ENCODE results near the gene CRYBG2. TPM values are rescaled to one million over a fixed set of nuclear protein-coding genes. Genes with fewer than 3 reads are reported as not detected.

Gene CRYBG2
- total RNA-seq, 1 donor from 2014 or later: 1.1 TPM

- Mint-ChIP-seq H3K4me1 (peaks cover 73% of the 10 kb centered on the region), H3K36me3 (ENCODE audit: low read depth) (peaks cover 63% of the 10 kb centered on the region), H3K4me3 (peak overlapping the region; percentile 96), H3K27ac (peak overlapping the region; percentile 97), H3K9me3 (no peaks in the 10 kb centered on the region), H3K27me3 (no peaks in the 10 kb centered on the region)
- DNase-seq: peak; percentile 81
- intact Hi-C loops (cut with micrococcal nuclease): loop anchor here (5.0 kb wide), 5 partner anchors 112 to 303 kb away; partner anchors contain the start of genes C1orf232, DHDDS, HMGN2 and PDIK1L
Observed at GRCh38 chr1:26278724-26279455, 75.0 kb downstream of the CRYBG2 start.

DNA sequence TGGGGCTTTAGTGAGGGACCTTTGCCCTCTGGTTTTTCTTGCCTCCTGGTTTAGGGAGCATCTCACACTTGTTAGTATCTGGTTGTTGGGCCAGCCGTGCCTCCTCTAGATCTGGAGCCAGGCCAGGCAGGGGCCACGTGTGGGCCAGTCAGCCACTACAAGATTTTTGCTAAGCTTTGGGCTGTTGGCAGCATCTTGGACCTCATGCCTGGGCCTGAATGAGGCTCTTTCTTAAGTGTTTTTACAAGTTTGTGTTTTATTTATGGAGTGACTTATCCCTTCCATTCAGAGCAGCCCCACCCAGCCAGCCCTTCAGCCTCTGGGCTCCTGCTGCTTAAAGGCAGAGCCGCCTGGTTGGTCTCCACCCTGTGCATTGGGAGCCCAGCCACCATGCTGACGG, 75.6 kb downstream of the CRYBG2 start:
- H3K27me3 Mint-ChIP-seq: no peaks in the 10 kb centered on the region
- H3K4me3 Mint-ChIP-seq: peak overlapping the region; percentile 55
- H3K36me3 Mint-ChIP-seq (ENCODE audit: low read depth): peaks cover 59% of the 10 kb centered on the region
- peak overlapping the region; percentile 87 for H3K27ac Mint-ChIP-seq
- H3K9me3 Mint-ChIP-seq: no peaks in the 10 kb centered on the region
- intact Hi-C loops (cut with micrococcal nuclease): loop anchor here (5.0 kb wide), 5 partner anchors 111 to 304 kb away; partner anchors contain the start of genes C1orf232, DHDDS, HMGN2 and PDIK1L
- peak; percentile 58 for DNase-seq
- peaks cover 68% of the 10 kb centered on the region for H3K4me1 Mint-ChIP-seq

DNA sequence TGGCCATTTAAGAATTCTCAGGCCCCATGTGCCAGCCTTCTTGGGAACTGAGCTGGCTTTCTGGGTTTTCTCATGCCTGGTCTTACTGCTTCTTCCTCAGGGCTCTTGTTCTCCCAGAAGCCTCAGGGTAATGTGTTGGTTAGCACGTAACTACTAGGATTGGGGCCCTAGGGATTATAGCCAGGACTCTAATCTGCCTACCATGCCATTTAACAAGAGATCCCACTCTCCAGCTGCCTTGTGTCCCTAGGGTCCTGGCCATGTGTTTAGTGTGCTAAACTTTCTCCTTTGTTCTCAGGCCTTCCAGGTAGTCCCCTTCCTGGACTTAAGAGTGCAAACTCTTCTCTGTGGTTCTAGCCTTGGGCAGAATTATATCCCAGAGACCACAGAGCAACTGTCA, 76.2 kb downstream of the CRYBG2 start:
- intact Hi-C loops (cut with micrococcal nuclease): loop anchor here (5.0 kb wide), 5 partner anchors 110 to 305 kb away; partner anchors contain the start of genes C1orf232, DHDDS, HMGN2 and PDIK1L
- Mint-ChIP-seq H3K27ac (peak overlapping the region; percentile 87), H3K4me3 (peak overlapping the region; percentile 55), H3K9me3 (no peaks in the 10 kb centered on the region), H3K4me1 (peaks cover 63% of the 10 kb centered on the region), H3K36me3 (ENCODE audit: low read depth) (peaks cover 57% of the 10 kb centered on the region), H3K27me3 (no peaks in the 10 kb centered on the region)
- peak; percentile 56 for DNase-seq

DNA sequence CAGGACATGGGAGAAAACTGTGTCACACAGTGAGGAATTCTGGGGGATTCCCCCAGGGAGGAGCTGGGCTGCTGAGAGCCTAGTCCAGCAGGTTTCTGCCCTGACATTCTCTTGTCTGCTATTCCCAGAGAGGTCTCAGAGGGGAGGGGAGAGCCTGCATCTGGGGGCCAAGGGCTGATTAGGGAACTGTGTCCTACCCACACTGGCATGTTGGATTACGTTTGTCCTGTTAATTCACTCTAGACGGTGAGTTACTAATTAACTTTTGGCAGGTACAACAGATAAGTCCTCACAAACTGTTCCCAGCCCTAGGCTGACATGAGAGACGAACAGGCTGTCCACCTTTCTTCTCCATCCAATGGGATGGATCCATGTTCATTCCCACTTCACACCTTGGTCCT, 76.7 kb downstream of the CRYBG2 start:
- Mint-ChIP-seq H3K4me3 (peak overlapping the region; percentile 79), H3K9me3 (no peaks in the 10 kb centered on the region), H3K36me3 (ENCODE audit: low read depth) (peaks cover 54% of the 10 kb centered on the region), H3K4me1 (peaks cover 59% of the 10 kb centered on the region), H3K27me3 (no peaks in the 10 kb centered on the region), H3K27ac (peak overlapping the region; percentile 96)
- intact Hi-C loops (cut with micrococcal nuclease): loop anchor here (5.0 kb wide), 5 partner anchors 110 to 305 kb away; partner anchors contain the start of genes C1orf232, DHDDS, HMGN2 and PDIK1L
- DNase-seq: peak; percentile 56

- H3K4me1 Mint-ChIP-seq: peaks cover 54% of the 10 kb centered on the region
- H3K4me3 Mint-ChIP-seq: peak overlapping the region; percentile 79
- H3K27me3 Mint-ChIP-seq: no peaks in the 10 kb centered on the region
- peaks cover 55% of the 10 kb centered on the region for H3K36me3 Mint-ChIP-seq (ENCODE audit: low read depth)
- H3K9me3 Mint-ChIP-seq: no peaks in the 10 kb centered on the region
- intact Hi-C loops (cut with micrococcal nuclease): loop anchor here (1.0 to 5.0 kb wide), 9 partner anchors 8 to 306 kb away; partner anchors contain the start of genes C1orf232, DHDDS, HMGN2 and PDIK1L
- DNase-seq: no peak
- peak overlapping the region; percentile 96 for H3K27ac Mint-ChIP-seq
Observed at GRCh38 chr1:26276432-26276838, 77.5 kb downstream of the CRYBG2 start.

GRCh38 chr1:26275580-26276431, 78.1 kb downstream of the CRYBG2 start:
- DNase-seq: peak; percentile 93
- no peaks in the 10 kb centered on the region for H3K27me3 Mint-ChIP-seq
- peak overlapping the region; percentile 96 for H3K27ac Mint-ChIP-seq
- intact Hi-C loops (cut with micrococcal nuclease): loop anchor here (1.0 to 5.0 kb wide), 11 partner anchors 8 to 306 kb away; partner anchors contain the start of genes C1orf232, DHDDS, HMGN2 and PDIK1L
- H3K9me3 Mint-ChIP-seq: no peaks in the 10 kb centered on the region
- H3K4me3 Mint-ChIP-seq: peak overlapping the region; percentile 79
- H3K36me3 Mint-ChIP-seq (ENCODE audit: low read depth): peaks cover 52% of the 10 kb centered on the region
- peaks cover 48% of the 10 kb centered on the region for H3K4me1 Mint-ChIP-seq

DNA sequence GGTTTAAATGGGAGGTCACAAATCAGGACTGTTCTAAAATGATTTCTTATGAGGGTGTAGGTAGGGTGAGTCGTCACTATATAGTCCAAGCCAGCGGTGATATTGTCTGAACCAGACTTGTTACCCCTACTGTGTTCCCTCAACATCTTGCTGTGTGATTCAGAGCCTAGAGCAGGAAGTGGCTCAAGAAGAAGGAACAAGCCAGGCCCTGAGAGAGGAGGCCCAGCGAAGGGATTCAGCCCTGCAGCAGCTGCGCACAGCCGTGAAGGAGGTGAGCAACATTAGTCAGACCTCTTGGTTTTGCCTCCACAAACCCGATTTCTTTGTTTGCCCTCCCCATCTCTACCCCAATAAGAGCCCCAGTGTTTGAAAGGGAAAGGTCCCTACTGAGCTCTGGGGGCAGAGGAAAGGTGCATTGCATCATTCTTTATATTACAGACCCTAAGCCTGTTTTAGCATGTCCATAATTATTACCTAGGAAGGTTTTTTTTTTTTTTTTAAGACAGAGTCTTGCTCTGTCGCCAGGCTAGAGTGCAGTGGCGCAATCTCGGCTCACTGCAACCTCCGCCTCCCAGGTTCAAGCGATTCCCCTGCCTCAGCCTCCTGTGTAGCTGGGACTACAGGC, 79.0 kb downstream of the CRYBG2 start:
- Mint-ChIP-seq H3K9me3 (no peaks in the 10 kb centered on the region), H3K27me3 (no peaks in the 10 kb centered on the region), H3K27ac (peak overlapping the region; percentile 96), H3K36me3 (ENCODE audit: low read depth) (peaks cover 52% of the 10 kb centered on the region), H3K4me3 (peak overlapping the region; percentile 27), H3K4me1 (peaks cover 46% of the 10 kb centered on the region)
- intact Hi-C loops (cut with micrococcal nuclease): loop anchor here (1.0 to 5.0 kb wide), 7 partner anchors 46 to 307 kb away; partner anchors contain the start of genes C1orf232, DHDDS, HMGN2 and PDIK1L
- DNase-seq: peak; percentile 57

Other genes starting within 250 kb of the CRYBG2 start
- gene PDIK1L, start 242.3 kb downstream of the CRYBG2 start, total RNA-seq: 15.8 and 18.7 TPM in 2 replicates
- 0.07 and 0.09 TPM in 2 replicates for gene FAM110D, start 195.1 kb downstream of the CRYBG2 start, total RNA-seq
- gene C1orf232, start 185.2 kb downstream of the CRYBG2 start, total RNA-seq: not detected in 2 replicates
- 84.0 and 87.1 TPM in 2 replicates for gene ZNF593, start 184.2 kb downstream of the CRYBG2 start, total RNA-seq
- gene ZNF593OS, start 182.3 kb downstream of the CRYBG2 start, total RNA-seq: not detected in 2 replicates
- gene CNKSR1, start 176.6 kb downstream of the CRYBG2 start, total RNA-seq: 4.0 and 6.2 TPM in 2 replicates
- gene CATSPER4, start 163.5 kb downstream of the CRYBG2 start, total RNA-seq: not detected in 2 replicates
- gene CEP85, start 119.9 kb downstream of the CRYBG2 start, total RNA-seq: 39.3 and 40.8 TPM in 2 replicates
- 463 and 474 TPM in 2 replicates for gene SH3BGRL3, start 74.0 kb downstream of the CRYBG2 start, total RNA-seq
- 17.1 and 19.0 TPM in 2 replicates for gene UBXN11, start 47.5 kb downstream of the CRYBG2 start, total RNA-seq
- 295 and 297 TPM in 2 replicates for gene CD52, start 36.2 kb downstream of the CRYBG2 start, total RNA-seq
- gene ZNF683, start 18.6 kb upstream of the CRYBG2 start, total RNA-seq: not detected in 2 replicates
- not detected in 2 replicates for gene LIN28A, start 56.7 kb upstream of the CRYBG2 start, total RNA-seq
- gene DHDDS, start 78.2 kb upstream of the CRYBG2 start, total RNA-seq: 57.0 and 60.2 TPM in 2 replicates
- gene HMGN2, start 118.3 kb upstream of the CRYBG2 start, total RNA-seq: 528 and 545 TPM in 2 replicates
- gene RPS6KA1, start 175.6 kb upstream of the CRYBG2 start, total RNA-seq: 264 and 277 TPM in 2 replicates

All from activated CD4-positive, alpha-beta T cell treated with anti-CD3 and anti-CD28 coated beads, Interleukin-2, amount 10 ng/mL, durations not matched to agents 24 days and 14 days (primary cell).